ENCODE data around the gene PLA2G4E. TPM values are rescaled to one million over a fixed set of nuclear protein-coding genes. Genes with fewer than 3 reads are reported as not detected.

PLA2G4E gene
- total RNA-seq, 1 experiment from 2014 or later, result not detected

DNA sequence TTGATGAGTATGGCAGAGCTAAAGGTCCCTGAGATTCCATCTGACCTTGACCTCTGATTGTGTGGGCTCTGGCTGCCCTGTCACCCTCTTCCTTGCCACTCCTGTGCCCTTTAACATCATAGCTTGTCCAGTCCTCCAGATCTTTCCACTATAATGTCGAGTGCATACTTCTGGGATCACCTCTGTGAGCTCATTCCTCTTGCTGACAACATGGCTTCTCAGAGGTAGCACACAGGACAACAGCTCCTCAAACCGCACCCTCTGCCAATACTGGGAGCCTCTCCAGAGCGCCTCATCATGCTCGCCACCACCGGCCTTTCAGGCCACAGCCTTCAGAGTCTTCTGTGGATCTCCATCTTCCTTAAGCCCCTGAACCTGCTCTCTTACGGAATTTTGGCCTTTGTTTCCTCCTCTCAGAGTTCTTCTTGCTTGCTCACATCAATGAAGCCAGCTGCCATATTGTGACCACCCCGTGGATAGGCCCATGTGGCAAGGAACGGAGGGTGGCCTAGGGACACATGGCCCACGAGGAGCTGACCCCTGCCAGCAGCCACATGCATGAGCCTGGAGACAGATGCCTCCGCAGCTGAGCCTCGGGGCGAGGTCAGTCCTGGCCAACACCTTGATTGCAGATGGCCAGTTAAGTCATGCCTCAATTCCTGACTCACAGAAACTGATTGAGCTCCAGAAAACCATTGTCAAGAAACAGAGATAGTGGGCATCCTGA, 42.4 kb upstream of the PLA2G4E start:
- no peak overlapping the region for H2AFZ ChIP-seq
- no peaks in the 10 kb centered on the region for H3K36me3 ChIP-seq (ENCODE audit: low read depth)
- BruUV-seq (replicated peaks), result no TSS peak
- TF ChIP-seq EZH2 (IDR thresholded peaks at IDR 0.05; ENCODE audit: low read depth), result no peak
- TF ChIP-seq, protein P1, sequence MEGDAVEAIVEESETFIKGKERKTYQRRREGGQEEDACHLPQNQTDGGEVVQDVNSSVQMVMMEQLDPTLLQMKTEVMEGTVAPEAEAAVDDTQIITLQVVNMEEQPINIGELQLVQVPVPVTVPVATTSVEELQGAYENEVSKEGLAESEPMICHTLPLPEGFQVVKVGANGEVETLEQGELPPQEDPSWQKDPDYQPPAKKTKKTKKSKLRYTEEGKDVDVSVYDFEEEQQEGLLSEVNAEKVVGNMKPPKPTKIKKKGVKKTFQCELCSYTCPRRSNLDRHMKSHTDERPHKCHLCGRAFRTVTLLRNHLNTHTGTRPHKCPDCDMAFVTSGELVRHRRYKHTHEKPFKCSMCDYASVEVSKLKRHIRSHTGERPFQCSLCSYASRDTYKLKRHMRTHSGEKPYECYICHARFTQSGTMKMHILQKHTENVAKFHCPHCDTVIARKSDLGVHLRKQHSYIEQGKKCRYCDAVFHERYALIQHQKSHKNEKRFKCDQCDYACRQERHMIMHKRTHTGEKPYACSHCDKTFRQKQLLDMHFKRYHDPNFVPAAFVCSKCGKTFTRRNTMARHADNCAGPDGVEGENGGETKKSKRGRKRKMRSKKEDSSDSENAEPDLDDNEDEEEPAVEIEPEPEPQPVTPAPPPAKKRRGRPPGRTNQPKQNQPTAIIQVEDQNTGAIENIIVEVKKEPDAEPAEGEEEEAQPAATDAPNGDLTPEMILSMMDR (conservative IDR thresholded peaks at IDR 0.05), result no peak
- CTCF ChIA-PET, result interaction anchor here (0.7 to 1.7 kb wide), 3 partner anchors 21 to 74 kb away, joined by 3 to 4 read pairs (median 3); no protein-coding TSS in a partner anchor
- H3K4me2 ChIP-seq, result no peak overlapping the region
- no peaks in the 10 kb centered on the region for H3K27me3 ChIP-seq (ENCODE audit: insufficient read depth, low read depth)
- H3K4me3 ChIP-seq, result no peak overlapping the region
- no peak overlapping the region for H3K27ac ChIP-seq
- H4K20me1 ChIP-seq (ENCODE audit: insufficient read depth), result no peaks in the 10 kb centered on the region
- intact Hi-C loops (cut with micrococcal nuclease; ENCODE audit: unreplicated experiment), result no loop called here
- H3K4me1 ChIP-seq (replicated peaks; ENCODE audit: insufficient read depth), result peaks cover under 1% of the 10 kb centered on the region
- no peaks in the 10 kb centered on the region for H3K9me3 ChIP-seq (ENCODE audit: insufficient read depth, low read depth)
- H3F3A ChIP-seq (ENCODE audit: insufficient read depth, low read depth), result peaks cover 6% of the 10 kb centered on the region; the same call in 1 of the 2 replicates
- no peaks in the 10 kb centered on the region for H3K79me2 ChIP-seq (ENCODE audit: low read depth)
- DNase-seq, result no peak
- POLR2A ChIA-PET (ENCODE audit: unreplicated experiment), result no interaction called here
- H3K9me2 ChIP-seq (ENCODE audit: insufficient read depth), result no peaks in the 10 kb centered on the region

DNA sequence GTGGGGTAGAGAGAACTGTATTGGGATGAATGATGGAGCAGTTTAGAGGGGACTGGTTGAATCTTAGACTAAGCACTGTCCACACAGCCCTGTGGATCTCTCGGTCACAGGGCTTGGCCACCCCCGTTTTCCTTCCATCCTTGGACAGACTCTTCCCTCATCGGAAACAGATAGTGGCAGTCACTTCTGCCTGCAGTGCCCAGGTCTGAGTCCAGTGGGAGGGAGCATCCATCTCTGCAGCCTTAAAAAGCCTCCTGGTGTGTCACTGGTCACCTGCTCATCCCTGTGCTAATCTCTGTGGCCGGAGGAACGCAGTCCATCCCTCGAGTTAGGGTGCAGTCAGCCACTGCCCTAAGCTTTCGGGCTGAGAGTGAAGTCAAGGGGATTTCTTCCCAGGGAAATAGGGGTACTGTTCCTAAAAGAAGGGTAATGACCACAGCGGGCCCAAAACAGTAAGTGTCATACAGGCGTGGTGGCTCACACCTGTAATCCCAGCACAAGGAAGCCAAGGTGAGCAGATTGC, 41.5 kb upstream of the PLA2G4E start:
- Histone ChIP-seq H3K79me2 (ENCODE audit: low read depth) (no peaks in the 10 kb centered on the region), H3K4me1 (replicated peaks; ENCODE audit: insufficient read depth) (peaks cover 7% of the 10 kb centered on the region), H3K9me2 (ENCODE audit: insufficient read depth) (no peaks in the 10 kb centered on the region), H3K9me3 (ENCODE audit: insufficient read depth, low read depth) (no peaks in the 10 kb centered on the region), H3K27me3 (ENCODE audit: insufficient read depth, low read depth) (no peaks in the 10 kb centered on the region), H3K36me3 (ENCODE audit: low read depth) (no peaks in the 10 kb centered on the region), H3F3A (ENCODE audit: insufficient read depth, low read depth) (peaks cover 13% of the 10 kb centered on the region; the same call in 1 of the 2 replicates), H4K20me1 (ENCODE audit: insufficient read depth) (no peaks in the 10 kb centered on the region), H3K27ac (no peak overlapping the region), H2AFZ (no peak overlapping the region), H3K4me2 (no peak overlapping the region), H3K4me3 (no peak overlapping the region)
- CTCF ChIA-PET, result interaction anchor here (0.6 to 1.1 kb wide), 4 partner anchors 71 to 1314 kb away, joined by 3 to 15 read pairs (median 10); no protein-coding TSS in a partner anchor
- DNase-seq, result no peak
- POLR2A ChIA-PET (ENCODE audit: unreplicated experiment), result no interaction called here
- intact Hi-C loops (cut with micrococcal nuclease; ENCODE audit: unreplicated experiment), result no loop called here
- no peak for TF ChIP-seq EZH2 (IDR thresholded peaks at IDR 0.05; ENCODE audit: low read depth)
- TF ChIP-seq, protein P1 (conservative IDR thresholded peaks at IDR 0.05), result no peak
- BruUV-seq (replicated peaks), result no TSS peak

DNA sequence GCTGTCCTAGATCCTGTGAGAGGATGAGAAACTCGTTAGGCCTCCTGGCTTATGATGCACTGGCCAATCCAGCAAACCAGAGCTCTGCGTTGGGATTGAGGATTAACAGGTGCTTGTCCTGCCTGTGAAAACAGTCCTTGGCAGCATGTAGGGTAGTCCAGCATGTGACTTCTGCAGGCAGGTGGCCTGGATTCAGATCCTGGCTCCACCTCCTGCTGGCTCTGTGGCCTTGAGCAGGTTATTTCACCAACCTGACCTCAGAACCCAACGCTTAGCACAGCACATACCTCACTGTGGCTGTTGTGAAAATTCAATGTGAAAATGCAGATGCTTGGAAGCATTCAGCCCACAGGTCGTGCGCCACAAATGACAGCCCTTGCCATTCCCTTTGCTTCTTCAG, 40.0 kb upstream of the PLA2G4E start:
- H3K79me2 ChIP-seq (ENCODE audit: low read depth), result no peaks in the 10 kb centered on the region

More for the DNA sequence above, 40.0 kb upstream of the PLA2G4E start:
- ChIA-PET POLR2A (ENCODE audit: unreplicated experiment) (no interaction called here), CTCF (no interaction called here)
- intact Hi-C loops (cut with micrococcal nuclease; ENCODE audit: unreplicated experiment), result no loop called here
- no peaks in the 10 kb centered on the region for H3K9me2 ChIP-seq (ENCODE audit: insufficient read depth)
- H3K4me2 ChIP-seq, result no peak overlapping the region
- no peaks in the 10 kb centered on the region for H3K27me3 ChIP-seq (ENCODE audit: insufficient read depth, low read depth)
- H3F3A ChIP-seq (ENCODE audit: insufficient read depth, low read depth), result peaks cover 13% of the 10 kb centered on the region; the same call in 1 of the 2 replicates
- H3K9me3 ChIP-seq (ENCODE audit: insufficient read depth, low read depth), result no peaks in the 10 kb centered on the region
- no TSS peak for BruUV-seq (replicated peaks)
- no peaks in the 10 kb centered on the region for H3K36me3 ChIP-seq (ENCODE audit: low read depth)
- H2AFZ ChIP-seq, result no peak overlapping the region
- TF ChIP-seq EZH2 (IDR thresholded peaks at IDR 0.05; ENCODE audit: low read depth), result no peak
- TF ChIP-seq, protein P1 (conservative IDR thresholded peaks at IDR 0.05), result no peak
- H3K27ac ChIP-seq, result no peak overlapping the region
- no peak overlapping the region for H3K4me3 ChIP-seq
- H4K20me1 ChIP-seq (ENCODE audit: insufficient read depth), result no peaks in the 10 kb centered on the region
- H3K4me1 ChIP-seq (replicated peaks; ENCODE audit: insufficient read depth), result peaks cover 13% of the 10 kb centered on the region
- DNase-seq, result no peak

Data from PC-9 (cell line).